Kidney epithelial cell (primary cell): ENCODE measurements around the gene C5orf34. TPM values are rescaled to one million over a fixed set of nuclear protein-coding genes. Genes with fewer than 3 reads are reported as not detected.
"Not testable (repeated sequence)": the region's sequence is repeated elsewhere in the genome, so short reads cannot be mapped to it uniquely, and the experiment has no call there.

ENCODE experiments used
- DNase-seq: peaks from one replicate; pipeline ENCODE4 v3.0.0-alpha.2; 2010; ENCODE audit warnings: low read depth
- H3K27me3 ChIP-seq: 2 replicates; pipeline ENCODE4 v1.6.0; 2011; ENCODE audit warnings: low read length; ENCODE audit not compliant: control insufficient read depth, insufficient read depth
- H3K36me3 ChIP-seq: 2 replicates; pipeline ENCODE4 v1.5.1; 2011; ENCODE audit warnings: low read length; ENCODE audit not compliant: control insufficient read depth, insufficient read depth
- H3K4me3 ChIP-seq: 2 replicates; pipeline ENCODE4 v1.5.1; 2011; ENCODE audit warnings: low read depth, mild to moderate bottlenecking, control low read depth, low read length
- total RNA-seq: library from RNA; depleted of rRNA; stranded (reverse); fragments of >200 nt; gene quantifications from 2 replicates; pipeline ENCODE4 v1.2.3, GENCODE V29; 2015
- TF ChIP-seq, protein P1 (sequence below): IDR thresholded peaks from 2 replicates; pipeline ENCODE4 v1.5.1; 2011; ENCODE audit warnings: mild to moderate bottlenecking, moderate library complexity, low read length, control low read depth, inconsistent platforms; ENCODE audit not compliant: insufficient read depth, poor library complexity, severe bottlenecking

Gene C5orf34
- total RNA-seq, 1 donor from 2014 or later = 0.38 TPM

DNA sequence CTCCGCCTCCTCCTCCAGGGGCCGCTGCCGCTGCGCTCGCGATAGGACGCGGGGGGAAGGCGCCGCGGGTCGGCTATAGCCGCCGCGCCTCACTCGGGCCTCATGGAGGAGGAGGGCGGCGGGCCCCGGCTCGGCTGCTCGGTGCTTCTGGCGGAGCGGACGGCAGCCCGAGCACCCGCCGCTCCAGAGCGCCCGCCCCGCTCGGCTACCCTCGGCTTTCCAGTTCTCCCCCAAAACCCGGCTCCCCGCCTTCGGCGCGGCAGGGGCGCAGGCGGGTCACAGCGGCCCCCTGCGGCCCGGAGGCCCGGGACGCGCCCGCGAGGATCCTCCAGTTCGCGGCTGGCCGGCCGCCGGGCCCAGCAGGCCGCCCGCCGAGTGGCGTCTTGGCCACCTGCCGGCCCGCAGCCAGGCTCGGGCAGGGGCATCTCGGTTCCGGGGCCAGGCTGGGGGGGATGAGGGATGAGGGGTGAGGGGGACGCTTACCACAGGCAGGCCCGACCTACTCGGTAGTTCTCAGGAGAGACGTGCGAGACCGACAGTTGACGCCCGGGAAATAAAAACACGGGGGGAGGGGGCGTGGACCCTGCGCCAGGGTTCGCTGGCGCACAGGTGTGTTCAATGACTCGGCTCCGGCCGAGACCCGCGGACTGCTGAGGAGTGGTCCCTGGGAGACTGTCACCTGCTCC, 42.1 kb upstream of the C5orf34 start, which contains the start of gene PAIP1:
PAIP1 (minus strand) TSS at position 221 of the 686 bp plus-strand sequence. CDS start 231 bp downstream, outside the sequence.
- peak within 1 kb of the TSS; percentile 97 for H3K4me3 ChIP-seq
- DNase-seq = no peak
- TF ChIP-seq, protein P1, sequence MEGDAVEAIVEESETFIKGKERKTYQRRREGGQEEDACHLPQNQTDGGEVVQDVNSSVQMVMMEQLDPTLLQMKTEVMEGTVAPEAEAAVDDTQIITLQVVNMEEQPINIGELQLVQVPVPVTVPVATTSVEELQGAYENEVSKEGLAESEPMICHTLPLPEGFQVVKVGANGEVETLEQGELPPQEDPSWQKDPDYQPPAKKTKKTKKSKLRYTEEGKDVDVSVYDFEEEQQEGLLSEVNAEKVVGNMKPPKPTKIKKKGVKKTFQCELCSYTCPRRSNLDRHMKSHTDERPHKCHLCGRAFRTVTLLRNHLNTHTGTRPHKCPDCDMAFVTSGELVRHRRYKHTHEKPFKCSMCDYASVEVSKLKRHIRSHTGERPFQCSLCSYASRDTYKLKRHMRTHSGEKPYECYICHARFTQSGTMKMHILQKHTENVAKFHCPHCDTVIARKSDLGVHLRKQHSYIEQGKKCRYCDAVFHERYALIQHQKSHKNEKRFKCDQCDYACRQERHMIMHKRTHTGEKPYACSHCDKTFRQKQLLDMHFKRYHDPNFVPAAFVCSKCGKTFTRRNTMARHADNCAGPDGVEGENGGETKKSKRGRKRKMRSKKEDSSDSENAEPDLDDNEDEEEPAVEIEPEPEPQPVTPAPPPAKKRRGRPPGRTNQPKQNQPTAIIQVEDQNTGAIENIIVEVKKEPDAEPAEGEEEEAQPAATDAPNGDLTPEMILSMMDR = peak; percentile 7
- no peaks in the 10 kb centered on the region for H3K27me3 ChIP-seq
- H3K36me3 ChIP-seq = no peaks in the 10 kb centered on the region

DNA sequence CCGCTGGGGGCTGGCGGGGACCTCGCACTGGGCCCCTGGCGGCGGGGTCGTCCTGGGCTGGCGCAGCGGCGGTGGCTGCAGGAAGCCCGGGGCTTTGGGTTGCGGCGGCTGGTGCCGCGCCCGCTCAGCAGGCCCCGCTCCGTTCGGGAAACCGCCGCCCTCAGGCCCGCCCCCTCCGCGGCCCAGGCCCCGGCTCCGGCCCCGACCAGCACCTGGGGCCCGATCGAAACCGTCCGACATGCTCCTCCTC, 41.6 kb upstream of the C5orf34 start:
- H3K27me3 ChIP-seq, H3K36me3 ChIP-seq, DNase-seq: not testable (repeated sequence)
- H3K4me3 ChIP-seq = peak overlapping the region; percentile 97

DNA sequence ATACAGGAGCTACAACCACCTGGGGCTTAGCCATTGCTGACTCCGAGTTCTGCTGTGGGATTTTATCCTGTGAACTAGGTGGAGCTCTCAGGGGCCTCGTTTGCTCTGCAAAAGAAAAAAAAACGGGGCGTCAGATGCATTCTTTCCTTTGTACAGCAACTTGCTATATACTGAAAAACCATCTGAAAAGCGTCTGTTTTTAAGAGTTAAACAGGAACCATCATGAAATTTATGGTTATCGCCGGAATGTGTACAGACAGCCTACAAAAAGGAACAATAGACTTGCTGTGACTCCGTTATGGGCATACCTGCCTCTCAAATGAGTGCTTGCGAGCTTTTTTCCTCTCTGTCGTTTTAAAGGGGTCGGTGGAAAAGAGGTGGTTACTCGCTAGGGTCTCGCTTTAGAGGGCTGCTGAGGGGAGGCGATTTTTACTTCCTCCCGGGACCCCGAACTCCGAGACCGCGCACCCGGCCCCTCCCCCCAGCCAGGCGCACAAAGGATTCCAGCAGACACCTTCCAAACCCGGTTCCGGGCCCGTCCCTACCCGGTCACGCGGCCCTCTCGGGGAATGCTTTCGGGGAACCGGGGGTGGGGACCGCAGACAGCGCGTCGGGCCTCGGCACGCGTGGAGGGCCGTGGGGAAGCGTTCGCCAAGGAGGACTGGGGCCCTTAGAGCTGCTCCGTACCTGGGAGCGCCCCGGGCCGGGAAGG, 41.1 kb upstream of the C5orf34 start:
- no peak for DNase-seq
- Histone ChIP-seq H3K27me3 (no peaks in the 10 kb centered on the region), H3K36me3 (no peaks in the 10 kb centered on the region), H3K4me3 (peak overlapping the region; percentile 97)
- TF ChIP-seq, protein P1 = peak; percentile 7

DNA sequence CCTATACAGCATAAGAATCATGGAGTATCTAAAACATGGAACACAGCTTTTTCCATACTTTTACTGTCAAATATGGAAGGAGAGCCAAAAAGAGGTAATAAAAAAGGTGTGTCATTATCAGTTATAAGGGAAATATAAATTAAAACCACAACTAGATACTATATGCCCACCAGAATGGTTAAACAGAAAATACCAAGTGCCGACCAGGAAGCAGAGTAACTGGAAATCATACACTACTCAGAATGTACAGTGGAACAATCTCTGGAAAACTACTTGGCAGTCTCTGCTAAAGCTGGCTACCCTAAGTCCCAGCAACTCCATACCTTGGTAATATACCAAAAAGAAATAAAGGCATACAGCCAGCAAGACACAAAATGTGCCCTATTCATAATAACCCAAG, 39.5 kb upstream of the C5orf34 start:
- H3K27me3 ChIP-seq = no peaks in the 10 kb centered on the region
- no peaks in the 10 kb centered on the region for H3K36me3 ChIP-seq
- TF ChIP-seq, protein P1 = no peak
- no peak overlapping the region for H3K4me3 ChIP-seq
- no peak for DNase-seq

DNA sequence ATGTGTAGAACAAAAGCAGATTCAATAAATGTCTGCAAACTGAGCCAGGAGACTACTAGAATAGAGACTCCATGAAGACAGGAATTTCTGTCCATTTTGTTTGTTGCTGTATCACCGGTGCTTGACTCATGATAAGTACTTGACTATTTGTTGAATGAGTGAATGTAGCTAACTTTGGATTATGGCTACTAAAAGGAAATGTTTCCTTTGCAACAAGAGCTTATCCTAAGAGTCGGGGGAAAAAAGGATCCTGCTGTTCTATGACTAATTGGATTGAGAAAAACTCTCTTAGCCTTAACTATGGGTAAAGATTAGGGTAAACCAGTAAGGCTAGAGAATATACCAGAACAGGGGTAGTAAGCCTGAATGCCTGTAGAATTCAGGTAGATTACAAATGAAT, 38.4 kb upstream of the C5orf34 start:
- no peak overlapping the region for H3K4me3 ChIP-seq
- H3K27me3 ChIP-seq = no peaks in the 10 kb centered on the region
- TF ChIP-seq, protein P1 = no peak
- no peak for DNase-seq
- H3K36me3 ChIP-seq = no peaks in the 10 kb centered on the region

DNA sequence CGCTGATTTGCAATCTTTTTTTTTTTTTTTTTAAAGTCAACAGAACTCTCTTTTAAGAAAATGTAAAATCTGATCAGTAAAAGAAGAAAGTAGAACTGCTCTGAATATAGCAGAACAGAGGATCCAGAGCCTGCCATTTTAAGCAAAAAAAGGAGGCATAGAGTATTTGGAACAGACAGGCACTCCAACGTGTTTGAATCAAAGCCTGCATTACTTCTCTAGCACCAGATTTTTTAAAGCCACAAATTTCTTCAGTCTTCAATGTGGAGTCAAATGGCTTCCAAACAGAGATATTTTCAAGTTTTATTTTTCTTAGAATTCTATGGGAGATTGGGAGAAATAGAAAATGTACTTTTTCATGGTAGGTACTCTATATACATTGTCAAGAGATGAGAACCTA, 36.8 kb upstream of the C5orf34 start:
- Histone ChIP-seq H3K27me3 (no peaks in the 10 kb centered on the region), H3K36me3 (no peaks in the 10 kb centered on the region), H3K4me3 (no peak overlapping the region)
- TF ChIP-seq, protein P1 = no peak
- DNase-seq = no peak

DNA sequence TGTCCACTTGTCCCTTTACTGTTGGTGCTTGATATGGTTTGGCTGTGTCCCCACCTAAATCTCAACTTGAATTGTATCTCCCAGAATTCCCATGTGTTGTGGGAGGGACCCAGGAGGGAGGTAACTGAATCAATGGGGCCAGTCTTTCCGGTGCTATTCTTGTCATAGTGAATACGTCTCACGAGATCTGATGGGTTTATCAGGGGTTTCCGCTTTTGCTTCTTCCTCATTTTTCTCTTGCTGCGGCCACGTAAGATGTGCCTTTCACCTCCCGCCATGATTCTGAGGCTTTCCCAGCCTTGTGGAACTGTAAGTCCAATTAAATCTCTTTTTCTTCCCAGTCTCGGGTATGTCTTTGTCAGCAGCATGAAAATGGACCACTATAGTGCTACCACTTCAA, 34.3 kb upstream of the C5orf34 start:
- H3K4me3 ChIP-seq, H3K36me3 ChIP-seq, H3K27me3 ChIP-seq, DNase-seq: not testable (repeated sequence)
